ENCODE data around the gene CDH2.

DNA sequence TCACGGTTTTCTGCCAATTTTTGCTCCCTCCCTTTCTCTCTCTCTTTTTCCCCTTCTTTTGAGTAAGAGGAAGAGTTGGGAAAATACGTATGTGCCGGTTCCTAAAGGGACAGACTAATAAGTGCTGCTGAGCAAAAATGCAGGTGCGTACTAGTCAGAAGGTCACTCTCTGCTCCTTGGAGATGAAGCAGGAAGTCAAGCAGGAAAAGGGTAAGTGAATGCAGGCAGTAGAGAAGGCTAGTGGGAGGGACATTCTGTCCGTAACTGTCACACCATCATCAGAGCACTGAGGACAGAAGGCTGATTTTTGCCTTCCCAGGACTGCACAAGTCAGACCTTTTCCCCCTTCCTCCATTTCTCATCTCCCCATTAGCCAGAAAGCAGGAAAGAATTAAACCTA lies 105.7 kb downstream of the CDH2 start:
- no peak for TF ChIP-seq POLR2AphosphoS5 (IDR thresholded peaks at IDR 0.05)
- TF ChIP-seq, protein P1, sequence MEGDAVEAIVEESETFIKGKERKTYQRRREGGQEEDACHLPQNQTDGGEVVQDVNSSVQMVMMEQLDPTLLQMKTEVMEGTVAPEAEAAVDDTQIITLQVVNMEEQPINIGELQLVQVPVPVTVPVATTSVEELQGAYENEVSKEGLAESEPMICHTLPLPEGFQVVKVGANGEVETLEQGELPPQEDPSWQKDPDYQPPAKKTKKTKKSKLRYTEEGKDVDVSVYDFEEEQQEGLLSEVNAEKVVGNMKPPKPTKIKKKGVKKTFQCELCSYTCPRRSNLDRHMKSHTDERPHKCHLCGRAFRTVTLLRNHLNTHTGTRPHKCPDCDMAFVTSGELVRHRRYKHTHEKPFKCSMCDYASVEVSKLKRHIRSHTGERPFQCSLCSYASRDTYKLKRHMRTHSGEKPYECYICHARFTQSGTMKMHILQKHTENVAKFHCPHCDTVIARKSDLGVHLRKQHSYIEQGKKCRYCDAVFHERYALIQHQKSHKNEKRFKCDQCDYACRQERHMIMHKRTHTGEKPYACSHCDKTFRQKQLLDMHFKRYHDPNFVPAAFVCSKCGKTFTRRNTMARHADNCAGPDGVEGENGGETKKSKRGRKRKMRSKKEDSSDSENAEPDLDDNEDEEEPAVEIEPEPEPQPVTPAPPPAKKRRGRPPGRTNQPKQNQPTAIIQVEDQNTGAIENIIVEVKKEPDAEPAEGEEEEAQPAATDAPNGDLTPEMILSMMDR (IDR thresholded peaks at IDR 0.05): no peak

Measured in prostate gland (tissue), 2 donors.